Dedifferentiated amniotic fluid mesenchymal stem cell (primary cell): Measurements from ENCODE around the gene RTP5.

Source experiments
- DNase-seq: peaks from one replicate; pipeline ENCODE4 v3.0.0-alpha.2; 2016; ENCODE audit errors: extremely low spot score

Gene RTP5

GRCh38 chr2:241857572-241858121 is 11.9 kb upstream of the RTP5 start:
- DNase-seq, result no peak

GRCh38 chr2:241858206-241859016 is 11.1 kb upstream of the RTP5 start, which contains the start of gene PDCD1:
Gene PDCD1, minus strand, starts transcription at chr2:241858894. Its CDS starts 56 bp downstream, at chr2:241858838.
- DNase-seq, result no peak

DNA sequence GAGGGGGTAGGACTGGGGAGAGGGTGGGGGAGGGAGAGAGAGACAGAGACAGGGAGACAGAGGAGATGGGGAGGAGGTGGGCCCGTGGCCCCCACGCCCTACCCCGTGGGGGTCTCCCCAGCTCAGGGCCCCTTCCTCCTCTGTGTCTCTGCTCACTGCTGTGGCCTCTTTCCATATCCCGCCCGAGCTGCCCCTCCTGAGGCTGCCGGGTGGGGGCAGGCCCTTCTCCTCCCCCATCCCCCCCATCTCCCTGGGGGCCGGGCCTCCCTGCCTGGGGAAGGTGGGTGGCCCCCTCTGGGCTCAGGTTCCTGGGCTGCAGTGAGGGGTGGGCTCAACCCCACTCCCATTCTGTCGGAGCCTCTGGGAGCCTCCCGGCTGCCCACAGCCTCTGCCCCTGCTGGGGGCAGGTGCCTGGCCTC is 10.5 kb upstream of the RTP5 start:
- no peak for DNase-seq

DNA sequence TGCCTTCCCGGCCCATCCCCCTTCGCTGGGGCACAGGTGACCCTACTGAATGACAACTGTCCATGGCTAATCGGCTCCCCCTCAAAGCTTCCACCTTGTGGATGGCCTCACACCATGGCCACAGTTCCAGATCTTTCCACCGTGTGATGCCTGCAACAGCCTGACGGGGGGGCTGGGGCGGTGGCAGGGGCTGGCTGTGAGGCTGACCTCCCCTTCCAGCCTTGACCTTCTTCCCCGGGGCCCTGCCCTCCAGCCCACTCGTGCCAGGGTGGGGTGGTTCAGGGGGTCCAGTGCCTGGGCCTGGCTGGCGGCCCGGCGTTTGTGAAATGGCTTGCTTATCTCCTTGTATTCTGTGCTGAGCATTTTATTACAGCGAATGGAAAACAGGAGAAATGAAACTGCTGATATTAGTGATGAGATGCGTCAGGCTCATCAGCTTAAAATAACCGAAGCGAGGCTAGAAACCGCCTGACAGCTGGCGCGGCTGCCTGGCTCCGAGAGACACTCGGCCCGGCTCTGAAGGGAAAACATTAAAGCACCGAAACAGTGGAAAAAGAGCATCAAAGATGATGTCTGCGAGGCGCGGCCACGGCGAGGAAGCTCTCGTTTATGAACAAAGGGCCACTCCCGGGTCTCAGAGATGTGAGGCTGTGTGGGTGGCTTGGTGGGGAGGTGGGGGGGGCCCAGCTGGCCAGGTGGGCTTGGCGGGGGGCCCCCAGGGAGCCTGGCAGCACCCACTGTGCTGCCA is 9.9 kb upstream of the RTP5 start:
- DNase-seq, result no peak

DNA sequence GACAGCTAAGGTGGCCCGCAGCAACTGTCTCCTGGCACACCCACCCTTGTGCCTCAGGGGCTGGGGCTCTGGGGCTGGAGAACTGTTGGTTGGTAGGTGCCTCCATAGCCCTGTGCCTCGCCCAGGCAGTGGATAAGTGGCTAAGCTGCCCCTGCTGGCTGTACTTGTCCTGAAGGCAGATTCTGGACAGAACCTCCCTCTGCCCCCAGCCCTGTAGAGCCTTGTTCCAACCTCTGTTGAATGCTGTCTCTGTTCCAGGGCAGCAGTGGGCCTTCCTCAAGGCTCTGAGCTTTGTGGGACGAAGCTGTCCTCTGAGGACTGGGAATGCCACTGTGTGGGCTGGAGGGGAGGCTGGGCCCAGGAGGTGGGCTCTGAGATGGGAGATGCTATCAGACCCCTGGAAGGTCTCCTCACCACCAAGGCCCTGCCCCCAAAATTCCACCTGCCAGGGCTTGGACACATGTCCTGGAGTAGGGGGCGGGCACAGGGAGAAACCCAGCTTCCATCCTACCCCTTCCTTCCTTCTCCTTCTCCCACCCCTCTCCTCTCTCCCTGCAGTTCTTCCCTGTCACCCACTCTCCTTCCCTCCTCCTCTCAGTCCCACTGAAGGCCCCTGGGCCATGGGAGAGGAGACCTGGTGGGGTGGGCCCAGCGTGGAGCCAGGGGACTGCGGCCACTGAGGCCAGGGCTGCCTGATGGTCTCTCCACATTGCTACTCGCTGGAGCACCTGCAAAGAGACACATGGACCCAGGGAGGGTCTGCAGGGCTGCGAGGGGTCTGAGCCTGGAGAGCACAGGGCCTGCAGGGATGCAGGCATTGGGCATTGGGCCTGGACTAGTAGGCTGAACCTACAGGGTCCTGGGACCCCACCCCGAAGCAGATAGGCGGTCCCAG is 9.1 kb upstream of the RTP5 start:
- DNase-seq, result no peak

- no peak for DNase-seq
These were observed 8.3 kb upstream of the RTP5 start for GRCh38 chr2:241861264-241861663.

GRCh38 chr2:241862093-241862492 is 7.4 kb upstream of the RTP5 start:
- DNase-seq, result no peak

DNA sequence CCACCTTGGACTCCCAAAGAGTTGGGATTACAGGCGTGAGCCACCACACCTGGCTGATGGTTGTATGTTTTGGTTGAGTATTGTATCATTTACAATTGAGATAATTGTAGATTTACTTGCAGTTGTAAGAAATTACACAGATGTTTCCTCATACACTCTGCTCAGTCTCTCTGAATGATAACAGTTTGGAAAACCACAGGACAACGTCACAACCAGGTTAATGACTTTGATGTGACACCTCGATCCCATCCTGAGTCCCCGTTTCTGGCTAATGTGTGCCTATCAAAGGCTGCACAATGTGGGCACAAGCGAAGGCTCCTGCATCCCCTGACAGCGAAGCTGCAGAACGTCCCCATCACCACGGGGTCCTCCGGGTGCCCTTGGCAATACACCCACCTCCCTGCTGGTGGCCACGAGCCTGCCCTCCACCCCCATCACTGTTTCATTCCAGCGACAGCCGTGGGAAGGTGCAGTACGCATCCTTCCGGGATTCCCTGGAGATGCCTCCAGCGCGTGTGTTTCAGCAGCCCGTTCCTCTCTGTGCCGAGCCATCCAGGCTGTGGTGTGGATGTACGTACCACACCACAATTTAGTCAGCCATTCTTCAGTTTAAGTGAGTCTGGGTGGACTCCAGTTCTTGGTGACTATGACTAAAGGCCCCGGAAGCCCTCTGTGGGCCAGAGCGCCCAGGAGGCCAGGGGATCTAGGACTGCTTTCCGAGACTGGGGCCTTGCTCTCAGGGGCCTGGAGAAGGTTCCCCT is 6.6 kb upstream of the RTP5 start:
- no peak for DNase-seq

- no peak for DNase-seq
These were observed 6.0 kb upstream of the RTP5 start for GRCh38 chr2:241863536-241863954.

DNA sequence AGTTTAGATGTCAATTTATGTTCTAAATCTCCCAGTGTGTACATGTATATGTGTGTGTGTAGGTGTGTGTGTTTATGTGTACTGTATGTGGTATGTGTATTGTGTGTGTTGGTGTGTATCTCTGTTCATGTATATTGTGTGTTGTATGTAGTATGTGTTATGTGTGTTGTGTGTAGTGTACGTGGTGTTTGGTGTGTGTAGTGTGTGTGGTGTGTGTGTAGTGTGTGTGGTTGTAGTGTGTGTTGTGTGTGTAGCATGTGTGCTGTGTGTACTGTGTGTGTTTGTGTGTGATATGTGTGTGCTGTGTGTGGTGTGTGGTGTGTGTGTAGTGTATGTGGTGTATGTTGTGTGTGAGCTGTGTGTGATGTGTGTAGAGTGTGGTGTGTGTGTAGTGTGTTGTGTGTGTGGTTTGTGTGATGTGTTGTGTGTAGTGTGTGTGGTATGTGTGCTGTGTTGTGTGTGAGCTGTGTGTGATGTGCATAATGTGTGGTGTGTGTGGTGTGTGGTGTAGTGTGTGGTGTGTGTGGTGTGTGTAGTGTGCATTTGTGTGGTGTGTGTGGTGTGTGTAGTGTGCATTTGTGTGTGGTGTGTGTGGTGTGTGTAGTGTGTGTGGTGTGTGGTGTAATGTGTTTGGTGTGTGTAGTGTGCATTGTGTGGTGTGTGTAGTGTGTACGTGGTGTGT is 5.2 kb upstream of the RTP5 start:
- DNase-seq, result no peak

DNA sequence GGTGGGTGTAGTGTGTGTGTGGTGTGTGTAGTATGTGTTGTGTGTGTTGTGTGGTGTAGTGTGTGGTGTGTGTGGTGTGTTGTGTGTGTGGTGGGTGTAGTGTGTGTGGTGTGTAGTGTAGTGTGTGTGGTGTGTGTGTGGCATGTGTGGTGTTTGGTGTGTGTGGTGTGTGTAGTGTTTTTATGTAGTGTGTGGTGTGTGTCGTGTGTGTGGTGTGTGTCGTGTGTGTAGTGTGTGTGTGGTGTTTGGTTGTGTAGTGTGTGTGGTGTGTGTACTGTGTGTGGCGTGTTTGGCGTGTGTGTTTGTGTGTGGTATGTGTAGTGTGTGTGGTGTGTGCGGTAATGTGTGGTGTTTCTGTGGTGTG is 4.7 kb upstream of the RTP5 start:
- DNase-seq, result no peak

DNA sequence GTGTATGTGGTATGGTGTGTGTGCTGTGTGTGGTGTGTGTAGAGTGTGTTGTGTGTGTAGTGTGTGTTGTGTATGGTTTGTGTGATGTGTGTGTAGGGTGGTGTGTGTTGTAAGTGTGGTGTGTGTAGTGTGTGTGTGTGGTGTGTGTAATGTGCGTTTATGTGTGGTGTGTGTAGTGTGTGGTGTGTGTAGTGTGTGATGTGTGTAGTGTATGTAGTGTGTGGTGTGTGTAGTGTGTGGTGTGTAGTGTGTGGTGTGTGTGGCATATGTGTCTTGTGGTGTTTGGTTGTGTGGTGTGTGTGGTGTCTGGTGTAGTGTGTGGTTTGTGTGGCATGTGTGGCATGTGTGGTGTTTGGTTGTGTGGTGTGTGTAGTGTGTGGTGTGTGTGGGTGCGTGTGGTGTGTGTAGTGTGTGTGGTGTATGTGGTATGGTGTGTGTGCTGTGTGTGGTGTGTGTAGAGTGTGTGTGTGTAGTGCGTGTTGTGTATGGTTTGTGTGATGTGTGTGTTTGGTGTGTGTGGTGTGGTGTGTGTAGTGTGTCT is 4.0 kb upstream of the RTP5 start:
- no peak for DNase-seq

DNA sequence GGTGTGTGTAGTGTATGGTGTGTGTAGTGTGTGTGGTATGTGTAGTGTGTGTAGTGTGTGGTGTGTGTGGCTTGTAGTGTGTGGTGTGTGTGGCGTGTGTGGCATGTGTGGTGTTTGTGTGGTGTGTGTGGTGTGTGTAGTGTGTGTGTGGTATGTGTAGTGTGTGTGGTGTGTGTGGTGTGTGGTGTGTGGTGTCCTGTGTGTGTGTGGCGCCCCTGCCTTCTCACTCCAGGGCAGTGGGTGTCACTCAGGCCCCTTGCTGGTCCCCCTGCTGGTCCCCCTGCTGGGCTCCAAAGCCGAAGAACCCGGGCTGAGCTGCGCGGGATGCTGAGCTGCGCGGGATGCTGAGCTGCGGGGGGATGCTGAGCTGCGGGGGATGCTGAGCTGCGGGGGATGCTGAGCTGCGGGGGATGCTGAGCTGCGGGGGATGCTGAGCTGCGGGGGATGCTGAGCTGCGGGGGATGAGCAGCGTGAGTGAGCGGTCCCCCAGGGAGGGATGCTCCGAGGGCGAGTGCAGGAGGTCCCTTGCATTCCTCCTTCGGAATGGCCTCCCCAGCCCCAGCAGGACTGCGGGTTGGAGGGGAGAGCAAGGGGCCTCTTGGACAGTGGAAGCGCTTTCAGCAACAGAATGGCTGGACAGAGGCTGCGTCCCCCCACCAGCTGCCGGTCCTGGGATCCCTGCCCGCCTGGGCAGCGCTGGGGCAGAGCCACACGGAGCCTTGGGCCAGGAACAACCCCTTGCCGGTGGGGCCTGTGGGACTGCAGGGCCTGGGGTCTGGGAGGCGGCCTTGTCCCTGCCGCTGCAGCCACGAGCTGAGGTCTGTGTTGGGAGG is 3.4 kb upstream of the RTP5 start:
- no peak for DNase-seq

GRCh38 chr2:241866790-241867645 is 2.5 kb upstream of the RTP5 start:
- no peak for DNase-seq

GRCh38 chr2:241867776-241868420 is 1.6 kb upstream of the RTP5 start:
- no peak for DNase-seq

DNA sequence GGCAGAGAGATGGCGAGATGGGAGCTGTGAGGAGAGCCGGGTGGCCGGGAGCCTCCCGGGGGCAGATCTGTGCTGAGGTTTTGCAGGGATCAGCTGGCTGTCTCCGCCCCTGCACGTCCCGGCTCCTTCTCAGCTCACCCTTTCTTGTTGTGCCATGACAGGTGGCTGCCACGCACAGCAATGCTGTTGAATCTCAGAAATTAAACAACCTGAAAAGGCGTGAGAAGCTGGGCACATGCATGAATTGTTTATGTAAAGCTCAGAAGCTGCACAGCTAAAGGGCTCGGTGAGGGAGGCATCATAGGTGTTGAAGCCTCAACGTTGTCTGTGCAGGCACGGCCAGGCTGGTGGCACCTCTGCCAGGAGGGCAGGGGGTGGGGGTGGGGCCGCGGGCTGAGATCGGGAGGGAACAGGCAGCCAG is 858 bp upstream of the RTP5 start:
- DNase-seq, result no peak

DNA sequence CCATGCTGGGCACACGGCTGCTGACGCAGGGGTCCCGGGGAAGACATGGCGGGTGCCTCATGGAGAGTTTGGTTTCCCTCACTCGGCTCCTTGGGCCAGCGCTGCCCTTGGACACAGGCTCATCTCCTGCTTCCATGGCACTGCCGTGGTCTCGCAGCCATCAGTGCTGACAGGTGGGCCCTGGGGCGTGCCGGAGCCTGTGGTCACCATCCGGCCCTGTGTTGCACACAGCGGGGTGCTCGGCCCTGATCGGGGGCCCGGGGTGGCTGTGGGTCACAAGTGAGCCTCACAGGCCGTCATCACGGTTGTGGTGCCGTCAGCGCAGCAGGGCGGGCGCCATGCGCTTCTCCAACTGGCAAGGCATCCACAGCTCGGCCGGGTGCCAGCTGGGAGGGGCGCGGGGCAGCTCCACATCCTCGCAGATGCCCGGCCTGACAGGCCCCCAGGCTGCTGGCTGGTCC is 582 bp downstream of the RTP5 start:
- DNase-seq, result no peak
